Suprapubic skin (tissue), 4 donors: ENCODE measurements around the gene KLF9.

Experiments
- CTCF ChIP-seq, 2 donors: fragments of 200-600 bp in 1 of 2; fragments of 450-650 bp in 1 of 2; sonication (generic) in 1 of 2; IDR thresholded peaks; one replicate each; pipeline ENCODE4 v1.5.1; 2016 to 2019; ENCODE audit warnings: antibody characterized with exemption in 2 of 2, mild to moderate bottlenecking in 1 of 2, moderate library complexity in 1 of 2
- POLR2A ChIP-seq, 2 donors: fragments of 450-650 bp; IDR thresholded peaks; one replicate each; pipeline ENCODE4 v1.6.1; 2017; ENCODE audit warnings: antibody characterized with exemption in 2 of 2, mild to moderate bottlenecking in 2 of 2, moderate library complexity in 2 of 2
- POLR2AphosphoS5 ChIP-seq, 3 donors: sonication (generic); formaldehyde crosslinking; IDR thresholded peaks; one replicate each; pipeline ENCODE4 v1.6.1; 2017; ENCODE audit warnings: antibody characterized with exemption in 3 of 3

DNA sequence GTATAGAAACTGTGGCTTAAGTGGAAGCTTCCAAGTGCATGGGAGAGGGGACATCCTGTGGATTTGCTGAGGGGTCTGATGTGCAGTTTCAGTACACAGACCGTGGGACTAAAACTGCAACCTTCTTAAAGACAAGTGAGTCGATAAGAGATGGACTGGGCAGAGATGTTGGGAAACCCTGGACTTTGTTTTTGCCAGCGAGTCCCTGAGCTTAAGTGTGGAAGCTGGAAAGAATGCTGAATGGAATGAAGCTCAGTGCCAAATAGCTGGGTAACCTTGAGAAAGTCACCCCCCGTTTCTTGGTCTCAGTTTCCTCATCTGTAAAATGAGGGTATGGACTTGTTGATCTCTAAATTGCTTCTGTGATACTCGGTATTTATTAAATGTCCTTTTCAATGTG, 37.3 kb upstream of the KLF9 start:
- TF ChIP-seq CTCF (IDR thresholded peaks at IDR 0.05) = no peak
- TF ChIP-seq POLR2A (IDR thresholded peaks at IDR 0.05) = no peak
- TF ChIP-seq POLR2AphosphoS5 (IDR thresholded peaks at IDR 0.05) = no peak
